Activated CD8-positive, alpha-beta T cell treated with anti-CD3 and anti-CD28 coated beads for 36 hours (primary cell): ENCODE measurements around the gene KLHDC2. TPM values are rescaled to one million over a fixed set of nuclear protein-coding genes. Genes with fewer than 3 reads are reported as not detected.
A peak's percentile ranks its signal among the peaks of the same experiment; 100 is the strongest.
"Not testable (repeated sequence)": the region's sequence is repeated elsewhere in the genome, so short reads cannot be mapped to it uniquely, and the experiment has no call there.

Experiments
- ATAC-seq: fragments of 200-7000 bp; cut with Tn5 transposase; one replicate; pipeline ENCODE4 v1.10.0; 2021; ENCODE audit warnings: mild to moderate bottlenecking, moderate library complexity
- CTCF ChIA-PET: fragments of 350-600 bp; sonication (Branson Sonifier 250); formaldehyde crosslinking; loops from one replicate; lab custom pipeline; 2021; ENCODE audit warnings: antibody characterized with exemption; lab: Charles Lee
- POLR2A ChIA-PET: fragments of 350-600 bp; sonication (Branson Sonifier 250); formaldehyde crosslinking; loops from one replicate; lab custom pipeline; 2021; ENCODE audit warnings: antibody characterized with exemption; lab: Charles Lee
- DNase-seq: peaks from one replicate; pipeline ENCODE4 v3.0.0-alpha.2; 2020
- H3K27ac Mint-ChIP-seq: one replicate; pipeline ENCODE4 v1.8.0; 2021; ENCODE audit warnings: mild to moderate bottlenecking, mixed read lengths
- H3K27me3 Mint-ChIP-seq: one replicate; pipeline ENCODE4 v1.8.0; 2021; ENCODE audit warnings: mixed read lengths
- H3K36me3 Mint-ChIP-seq: one replicate; pipeline ENCODE4 v1.8.0; 2021; ENCODE audit warnings: low read depth, mixed read lengths
- H3K4me1 Mint-ChIP-seq: one replicate; pipeline ENCODE4 v1.8.0; 2021; ENCODE audit warnings: low read depth, mixed read lengths
- H3K4me3 Mint-ChIP-seq: one replicate; pipeline ENCODE4 v1.8.0; 2021; ENCODE audit warnings: mild to moderate bottlenecking, moderate library complexity, mixed read lengths
- H3K9me3 Mint-ChIP-seq: one replicate; pipeline ENCODE4 v1.8.0; 2021; ENCODE audit warnings: mixed read lengths
- intact Hi-C: fragments of 100-400 bp; cut with micrococcal nuclease; formaldehyde crosslinking; loops from one replicate; pipeline ENCODE4 v1.10.0; 2022
- total RNA-seq, 2 experiments: library from RNA; stranded (reverse); gene quantifications; one replicate each; pipeline ENCODE4 v1.2.3, GENCODE V29; 2021
- TF ChIP-seq, protein P1 (sequence below): fragments of 200-600 bp; IDR thresholded peaks from one replicate; pipeline ENCODE4 v1.8.0; 2022; ENCODE audit warnings: antibody characterized with exemption, mild to moderate bottlenecking

KLHDC2 gene
- total RNA-seq, 2 experiments from 2014 or later = 21.1 to 23.4 TPM

DNA sequence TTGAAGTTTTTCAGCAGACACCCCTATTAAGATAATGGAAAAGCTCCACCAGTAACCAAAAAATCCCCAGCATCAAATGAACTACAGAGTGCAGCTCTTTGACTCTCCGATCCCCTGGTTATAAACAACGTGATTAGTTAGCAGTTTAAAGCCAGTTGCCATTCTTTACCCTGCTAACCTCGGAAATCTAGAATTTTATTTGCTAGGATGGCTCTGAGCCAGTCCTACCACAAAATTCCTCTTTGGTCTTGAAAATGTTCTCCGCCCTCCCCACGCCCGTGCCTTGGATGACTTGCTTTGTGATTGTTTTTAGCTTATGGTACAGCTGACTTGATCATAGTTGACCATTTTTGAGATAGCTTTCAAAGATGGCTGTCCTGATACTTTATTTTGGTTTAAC is 1.2 kb downstream of the KLHDC2 start:
- Mint-ChIP-seq H3K4me3 (peak overlapping the region; percentile 93), H3K9me3 (no peaks in the 10 kb centered on the region), H3K4me1 (peaks cover 34% of the 10 kb centered on the region), H3K27ac (peak overlapping the region; percentile 98), H3K36me3 (peaks cover 5% of the 10 kb centered on the region), H3K27me3 (no peaks in the 10 kb centered on the region)
- TF ChIP-seq, protein P1, sequence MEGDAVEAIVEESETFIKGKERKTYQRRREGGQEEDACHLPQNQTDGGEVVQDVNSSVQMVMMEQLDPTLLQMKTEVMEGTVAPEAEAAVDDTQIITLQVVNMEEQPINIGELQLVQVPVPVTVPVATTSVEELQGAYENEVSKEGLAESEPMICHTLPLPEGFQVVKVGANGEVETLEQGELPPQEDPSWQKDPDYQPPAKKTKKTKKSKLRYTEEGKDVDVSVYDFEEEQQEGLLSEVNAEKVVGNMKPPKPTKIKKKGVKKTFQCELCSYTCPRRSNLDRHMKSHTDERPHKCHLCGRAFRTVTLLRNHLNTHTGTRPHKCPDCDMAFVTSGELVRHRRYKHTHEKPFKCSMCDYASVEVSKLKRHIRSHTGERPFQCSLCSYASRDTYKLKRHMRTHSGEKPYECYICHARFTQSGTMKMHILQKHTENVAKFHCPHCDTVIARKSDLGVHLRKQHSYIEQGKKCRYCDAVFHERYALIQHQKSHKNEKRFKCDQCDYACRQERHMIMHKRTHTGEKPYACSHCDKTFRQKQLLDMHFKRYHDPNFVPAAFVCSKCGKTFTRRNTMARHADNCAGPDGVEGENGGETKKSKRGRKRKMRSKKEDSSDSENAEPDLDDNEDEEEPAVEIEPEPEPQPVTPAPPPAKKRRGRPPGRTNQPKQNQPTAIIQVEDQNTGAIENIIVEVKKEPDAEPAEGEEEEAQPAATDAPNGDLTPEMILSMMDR = no peak
- DNase-seq (no peak), ATAC-seq (no peak)
- intact Hi-C loops = loop anchor here (5.0 kb wide), 1 partner anchor 137 kb away; no protein-coding TSS in a partner anchor
- ChIA-PET POLR2A (interaction anchor here (0.9 to 3.7 kb wide), 14 partner anchors 11 to 335 kb away, joined by 3 to 36 read pairs (median 4); partner anchors contain the start of genes DNAAF2, KLHDC1, POLE2 and RPS29), CTCF (interaction anchor here (0.9 to 3.7 kb wide), 7 partner anchors 12 to 149 kb away, joined by 3 to 19 read pairs (median 3); partner anchors contain the start of genes DNAAF2, MGAT2, NEMF and POLE2)

GRCh38 chr14:49769581-49770211 is 1.7 kb downstream of the KLHDC2 start:
- intact Hi-C loops = loop anchor here (5.0 kb wide), 1 partner anchor 137 kb away; no protein-coding TSS in a partner anchor
- H3K36me3 Mint-ChIP-seq = peaks cover 5% of the 10 kb centered on the region
- no peak for DNase-seq
- H3K4me3 Mint-ChIP-seq = peak overlapping the region; percentile 93
- ChIA-PET POLR2A (interaction anchor here (0.6 to 3.7 kb wide), 10 partner anchors 11 to 141 kb away, joined by 3 to 36 read pairs (median 4); partner anchors contain the start of genes DNAAF2, KLHDC1 and POLE2), CTCF (interaction anchor here (1.1 to 3.7 kb wide), 6 partner anchors 12 to 137 kb away, joined by 3 to 19 read pairs (median 6); partner anchors contain the start of genes DNAAF2, NEMF and POLE2)
- H3K27ac Mint-ChIP-seq = peak overlapping the region; percentile 98
- TF ChIP-seq, protein P1 = no peak
- no peaks in the 10 kb centered on the region for H3K9me3 Mint-ChIP-seq
- peaks cover 34% of the 10 kb centered on the region for H3K4me1 Mint-ChIP-seq
- no peaks in the 10 kb centered on the region for H3K27me3 Mint-ChIP-seq
- ATAC-seq = no peak

- TF ChIP-seq, protein P1 = no peak
- Mint-ChIP-seq H3K9me3 (no peaks in the 10 kb centered on the region), H3K4me3 (peak overlapping the region; percentile 38), H3K27me3 (no peaks in the 10 kb centered on the region), H3K36me3 (peaks cover 7% of the 10 kb centered on the region), H3K4me1 (peaks cover 36% of the 10 kb centered on the region), H3K27ac (peak overlapping the region; percentile 98)
- intact Hi-C loops = no loop called here
- DNase-seq = no peak
- ATAC-seq = no peak
- POLR2A ChIA-PET = interaction anchor here (0.6 to 3.7 kb wide), 5 partner anchors 10 to 136 kb away, joined by 3 to 36 read pairs (median 7); partner anchors contain the start of gene DNAAF2
- CTCF ChIA-PET = interaction anchor here (1.5 to 2.8 kb wide), 3 partner anchors 11 to 136 kb away, joined by 3 to 14 read pairs (median 8); partner anchors contain the start of gene DNAAF2
These were observed 2.4 kb downstream of the KLHDC2 start for GRCh38 chr14:49770212-49770817.

DNA sequence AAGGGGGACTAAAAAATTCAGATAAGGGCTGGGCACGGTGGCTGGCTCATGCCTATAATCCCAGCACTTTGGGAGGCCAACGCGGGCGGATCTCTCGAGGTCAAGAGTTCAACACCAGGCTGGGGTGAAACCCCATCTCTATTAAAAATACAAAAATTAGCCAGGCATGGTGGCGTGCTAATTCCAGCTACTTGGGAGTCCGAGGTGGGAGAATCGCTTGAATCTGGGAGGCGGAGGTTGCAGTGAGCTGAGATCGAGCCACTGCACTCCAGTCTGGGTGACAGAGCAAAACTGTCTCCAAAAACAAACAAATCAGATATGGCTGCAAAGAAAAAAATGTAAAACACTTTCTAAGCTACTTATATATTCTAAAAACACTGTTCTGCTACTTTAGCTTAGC is 3.7 kb downstream of the KLHDC2 start:
- ChIA-PET CTCF (interaction anchor here (0.7 to 2.8 kb wide), 3 partner anchors 90 to 137 kb away, joined by 4 to 8 read pairs (median 7); partner anchors contain the start of gene DNAAF2), POLR2A (interaction anchor here (1.0 to 2.4 kb wide), 6 partner anchors 9 to 91 kb away, joined by 3 to 8 read pairs (median 4); partner anchors contain the start of genes NEMF and POLE2)
- Mint-ChIP-seq H3K36me3 (peaks cover 11% of the 10 kb centered on the region), H3K4me1 (peaks cover 38% of the 10 kb centered on the region), H3K27ac (peak overlapping the region; percentile 23)
- DNase-seq, H3K9me3 Mint-ChIP-seq, H3K27me3 Mint-ChIP-seq, H3K4me3 Mint-ChIP-seq, ATAC-seq, intact Hi-C loops: not testable (repeated sequence)

DNA sequence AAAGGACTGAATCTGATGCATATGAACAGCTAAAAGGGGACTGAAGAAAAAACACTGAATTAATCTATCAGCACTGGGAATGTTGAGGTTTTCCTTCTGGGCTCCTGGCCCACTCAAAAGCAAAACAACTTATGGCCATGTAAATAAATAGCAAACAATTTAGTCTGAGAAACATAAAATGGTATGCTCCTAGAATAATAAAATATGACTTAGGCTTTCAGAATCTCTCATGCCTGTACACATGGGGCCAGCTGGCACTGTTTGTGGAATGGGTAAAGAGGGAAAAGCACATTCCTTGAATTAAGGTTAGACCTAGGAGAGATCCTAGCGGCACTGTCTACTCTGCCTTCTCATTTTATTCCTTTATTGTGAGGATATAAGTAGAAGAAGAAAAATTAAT is 6.2 kb downstream of the KLHDC2 start:
- Mint-ChIP-seq H3K4me1 (peaks cover 28% of the 10 kb centered on the region), H3K4me3 (no peak overlapping the region), H3K27me3 (no peaks in the 10 kb centered on the region), H3K9me3 (no peaks in the 10 kb centered on the region), H3K36me3 (peaks cover 19% of the 10 kb centered on the region), H3K27ac (no peak overlapping the region)
- POLR2A ChIA-PET = no interaction called here
- CTCF ChIA-PET = interaction anchor here (1.0 kb wide), 1 partner anchor 78 kb away, joined by 4 read pairs; the partner anchor contains the start of gene NEMF
- ATAC-seq = no peak
- DNase-seq = no peak
- TF ChIP-seq, protein P1 = no peak
- intact Hi-C loops = no loop called here
